A673 (cell line): Measurements from ENCODE around the gene NPRL2. TPM values are rescaled to one million over a fixed set of nuclear protein-coding genes. Genes with fewer than 3 reads are reported as not detected.
A peak's percentile ranks its signal among the peaks of the same experiment; 100 is the strongest.

Experiments used
- BruUV-seq: library from RNA; stranded (reverse); fragments of 400-500 nt; replicated peaks from 2 replicates; lab custom pipeline; 2021; lab: Mats Ljungman, UMichigan
- CTCF ChIA-PET: fragments of 300-600 bp; sonication (Branson Sonifier 250); formaldehyde crosslinking; loops from one replicate; lab custom pipeline; 2022; ENCODE audit warnings: antibody characterized with exemption; lab: Charles Lee
- POLR2A ChIA-PET: fragments of 300-600 bp; sonication (Branson Sonifier 250); formaldehyde crosslinking; loops from one replicate; lab custom pipeline; 2022; ENCODE audit warnings: antibody characterized with exemption; ENCODE audit not compliant: low non-redundant PET; lab: Charles Lee
- DNase-seq: peaks from one replicate; pipeline ENCODE4 v3.0.0-alpha.2; 2015; ENCODE audit warnings: low spot score
- H3K27ac ChIP-seq: fragments of 200-600 bp; sonication (generic); 2 replicates; pipeline ENCODE4 v1.5.1; 2016; ENCODE audit warnings: mixed run types, low read depth, mild to moderate bottlenecking, mixed read lengths, antibody characterized with exemption, low read length; ENCODE audit not compliant: poor library complexity, severe bottlenecking
- H3K27me3 ChIP-seq: fragments of 200-600 bp; sonication (generic); replicated peaks from 2 replicates; pipeline ENCODE4 v1.6.1; 2017; ENCODE audit warnings: mixed run types, low read depth, mild to moderate bottlenecking, mixed read lengths, antibody characterized with exemption, low read length; ENCODE audit not compliant: insufficient read depth, poor library complexity
- H3K36me3 ChIP-seq: fragments of 200-600 bp; sonication (generic); 2 replicates; pipeline ENCODE4 v1.6.1; 2016; ENCODE audit warnings: mixed run types, mild to moderate bottlenecking, mixed read lengths, antibody characterized with exemption, low read length; ENCODE audit not compliant: insufficient read depth, poor library complexity, severe bottlenecking
- H3K4me1 ChIP-seq: fragments of 200-600 bp; sonication (generic); 2 replicates; pipeline ENCODE4 v1.6.1; 2017; ENCODE audit warnings: mixed run types, mild to moderate bottlenecking, mixed read lengths, antibody characterized with exemption, low read length; ENCODE audit not compliant: insufficient read depth, poor library complexity, severe bottlenecking
- H3K4me3 ChIP-seq: fragments of 200-600 bp; sonication (generic); 2 replicates; pipeline ENCODE4 v1.5.1; 2016; ENCODE audit warnings: low read depth, mixed run types, mild to moderate bottlenecking, mixed read lengths, low read length; ENCODE audit not compliant: poor library complexity, severe bottlenecking
- H3K9me3 ChIP-seq: fragments of 200-600 bp; sonication (generic); 2 replicates; pipeline ENCODE4 v1.6.1; 2016; ENCODE audit warnings: mixed run types, low read depth, mild to moderate bottlenecking, mixed read lengths, antibody characterized with exemption, low read length; ENCODE audit not compliant: poor library complexity, severe bottlenecking
- CTCF ChIP-seq: fragments of 300-800, 200-600 bp; sonication (generic); conservative IDR thresholded peaks from 2 replicates; pipeline ENCODE4 v1.5.1; 2017; ENCODE audit warnings: low read depth, mild to moderate bottlenecking, antibody characterized with exemption, low read length, moderate library complexity, mixed read lengths
- EZH2 ChIP-seq: fragments of 200-600 bp; sonication (generic); IDR thresholded peaks from 2 replicates; pipeline ENCODE4 v1.6.1; 2017; ENCODE audit warnings: borderline replicate concordance, low read depth, mild to moderate bottlenecking, mixed read lengths, antibody characterized with exemption, low read length; ENCODE audit not compliant: poor library complexity, severe bottlenecking
- intact Hi-C: fragments of 100-400 bp; cut with micrococcal nuclease; formaldehyde crosslinking; loops from one replicate; pipeline ENCODE4 v1.10.0; 2022; ENCODE audit not compliant: unreplicated experiment
- total RNA-seq: library from RNA; stranded (reverse); gene quantifications from 2 replicates; pipeline ENCODE4 v1.2.3, GENCODE V29; 2021

Gene NPRL2
- total RNA-seq, 1 experiment from 2014 or later, result 16.0 TPM

GRCh38 chr3:50351323-50351697 lies 735 bp upstream of the NPRL2 start:
- peaks cover 5% of the 10 kb centered on the region for H3K4me1 ChIP-seq
- BruUV-seq, result no TSS peak
- intact Hi-C loops, result loop anchor here (5.0 kb wide), 1 partner anchor 191 kb away; no protein-coding TSS in a partner anchor

GRCh38 chr3:50350213-50350526 lies 405 bp downstream of the NPRL2 start:
- H3K27ac ChIP-seq, result peak overlapping the region; percentile 92
- intact Hi-C loops, result loop anchor here (5.0 kb wide), 1 partner anchor 192 kb away; no protein-coding TSS in a partner anchor
- peaks cover 11% of the 10 kb centered on the region for H3K4me1 ChIP-seq
- H3K36me3 ChIP-seq, result peaks cover 3% of the 10 kb centered on the region
- CTCF ChIA-PET, result no interaction called here
- TF ChIP-seq CTCF (no peak), EZH2 (no peak)
- H3K9me3 ChIP-seq, result no peaks in the 10 kb centered on the region
- no peak for DNase-seq
- peak overlapping the region; percentile 72 for H3K4me3 ChIP-seq
- H3K27me3 ChIP-seq, result no peaks in the 10 kb centered on the region
- BruUV-seq, result TSS peak; percentile 31
- POLR2A ChIA-PET, result no interaction called here

More at GRCh38 chr3:50351323-50351697, 735 bp upstream of the NPRL2 start:
- Histone ChIP-seq H3K9me3 (no peaks in the 10 kb centered on the region), H3K4me3 (peak overlapping the region; percentile 72), H3K36me3 (peaks cover 3% of the 10 kb centered on the region), H3K27me3 (no peaks in the 10 kb centered on the region), H3K27ac (no peak overlapping the region)
- POLR2A ChIA-PET, result no interaction called here
- TF ChIP-seq CTCF, result no peak
- TF ChIP-seq EZH2, result no peak
- CTCF ChIA-PET, result no interaction called here
- DNase-seq, result no peak

GRCh38 chr3:50347187-50347813 lies 3.3 kb downstream of the NPRL2 start:
- DNase-seq, result peak; percentile 68
- BruUV-seq, result no TSS peak
- CTCF ChIA-PET, result interaction anchor here (0.6 to 0.7 kb wide), 2 partner anchors 195 to 979 kb away, joined by 3 to 5 read pairs; no protein-coding TSS in a partner anchor
- POLR2A ChIA-PET, result no interaction called here
- Histone ChIP-seq H3K36me3 (no peaks in the 10 kb centered on the region), H3K4me1 (peaks cover 11% of the 10 kb centered on the region), H3K27ac (no peak overlapping the region), H3K27me3 (no peaks in the 10 kb centered on the region), H3K9me3 (no peaks in the 10 kb centered on the region), H3K4me3 (no peak overlapping the region)
- intact Hi-C loops, result loop anchor here (2.0 kb wide), 1 partner anchor 204 kb away; no protein-coding TSS in a partner anchor
- TF ChIP-seq CTCF (peak; percentile 60), EZH2 (no peak)
